ENCODE data around the gene SGTA. TPM values are rescaled to one million over a fixed set of nuclear protein-coding genes. Genes with fewer than 3 reads are reported as not detected.
"Not testable (repeated sequence)": the region's sequence is repeated elsewhere in the genome, so short reads cannot be mapped to it uniquely, and the experiment has no call there.

The SGTA gene
- total RNA-seq, 1 donor from 2014 or later = 72.6 TPM

GRCh38 chr19:2714531-2715269, 68.4 kb downstream of the SGTA start:
- DNase-seq = no peak
- Histone ChIP-seq H3K9me3 (replicated peaks) (peaks cover 12% of the 10 kb centered on the region), H3K36me3 (peaks cover 5% of the 10 kb centered on the region), H3K27ac (replicated peaks) (no peak overlapping the region), H3K4me1 (peaks cover 11% of the 10 kb centered on the region), H3K27me3 (ENCODE audit: low read depth) (peaks cover 43% of the 10 kb centered on the region), H3K4me3 (no peak overlapping the region)
- intact Hi-C loops (cut with micrococcal nuclease) = no loop called here
- no peak for TF ChIP-seq CTCF (IDR thresholded peaks at IDR 0.05; ENCODE audit: borderline replicate concordance)

- intact Hi-C loops (cut with micrococcal nuclease) = not testable (repeated sequence)
Observed at GRCh38 chr19:2714102-2714501, 69.0 kb downstream of the SGTA start.

GRCh38 chr19:2713170-2713569, 69.9 kb downstream of the SGTA start:
- intact Hi-C loops (cut with micrococcal nuclease); H3K4me1 ChIP-seq; H3K4me3 ChIP-seq; H3K27ac ChIP-seq (replicated peaks); H3K36me3 ChIP-seq; DNase-seq: not testable (repeated sequence)
- H3K27me3 ChIP-seq (ENCODE audit: low read depth) = peaks cover 30% of the 10 kb centered on the region
- H3K9me3 ChIP-seq (replicated peaks) = peaks cover 12% of the 10 kb centered on the region

More at GRCh38 chr19:2714102-2714501, 69.0 kb downstream of the SGTA start:
- H3K4me1 ChIP-seq; H3K4me3 ChIP-seq; H3K36me3 ChIP-seq; H3K27ac ChIP-seq (replicated peaks); DNase-seq: not testable (repeated sequence)
- peaks cover 37% of the 10 kb centered on the region for H3K27me3 ChIP-seq (ENCODE audit: low read depth)
- H3K9me3 ChIP-seq (replicated peaks) = peaks cover 12% of the 10 kb centered on the region

GRCh38 chr19:2711875-2712205, 71.2 kb downstream of the SGTA start:
- DNase-seq = no peak
- Histone ChIP-seq H3K9me3 (replicated peaks) (peaks cover 12% of the 10 kb centered on the region), H3K36me3 (peaks cover 5% of the 10 kb centered on the region), H3K27me3 (ENCODE audit: low read depth) (peaks cover 31% of the 10 kb centered on the region), H3K4me1 (peaks cover 4% of the 10 kb centered on the region), H3K27ac (replicated peaks) (no peak overlapping the region), H3K4me3 (no peak overlapping the region)
- intact Hi-C loops (cut with micrococcal nuclease) = no loop called here
- TF ChIP-seq CTCF (IDR thresholded peaks at IDR 0.05; ENCODE audit: borderline replicate concordance) = no peak

GRCh38 chr19:2711172-2711874, 71.8 kb downstream of the SGTA start:
- H3K9me3 ChIP-seq (replicated peaks) = peaks cover 12% of the 10 kb centered on the region
- no peak overlapping the region for H3K27ac ChIP-seq (replicated peaks)
- H3K4me1 ChIP-seq = peaks cover 4% of the 10 kb centered on the region
- DNase-seq = no peak
- peaks cover 5% of the 10 kb centered on the region for H3K36me3 ChIP-seq
- peaks cover 31% of the 10 kb centered on the region for H3K27me3 ChIP-seq (ENCODE audit: low read depth)
- intact Hi-C loops (cut with micrococcal nuclease) = no loop called here
- no peak overlapping the region for H3K4me3 ChIP-seq
- no peak for TF ChIP-seq CTCF (IDR thresholded peaks at IDR 0.05; ENCODE audit: borderline replicate concordance)

- Histone ChIP-seq H3K36me3 (no peaks in the 10 kb centered on the region), H3K4me3 (no peak overlapping the region), H3K27me3 (ENCODE audit: low read depth) (peaks cover 37% of the 10 kb centered on the region), H3K4me1 (peaks cover 5% of the 10 kb centered on the region), H3K27ac (replicated peaks) (no peak overlapping the region), H3K9me3 (replicated peaks) (no peaks in the 10 kb centered on the region)
- no peak for DNase-seq
- TF ChIP-seq CTCF (IDR thresholded peaks at IDR 0.05; ENCODE audit: borderline replicate concordance) = no peak
- intact Hi-C loops (cut with micrococcal nuclease) = no loop called here
Observed at GRCh38 chr19:2706251-2706650, 76.8 kb downstream of the SGTA start.

Other genes with a start within 250 kb of the SGTA start
- 46.6 TPM for gene GNG7, start 80.6 kb downstream of the SGTA start, total RNA-seq
- gene DIRAS1, start 61.9 kb downstream of the SGTA start, total RNA-seq = 195 TPM
- 22.6 TPM for gene SLC39A3, start 43.3 kb downstream of the SGTA start, total RNA-seq
- gene THOP1, start 2.2 kb upstream of the SGTA start, total RNA-seq = 60.9 TPM
- 4.2 TPM for gene ZNF554, start 36.6 kb upstream of the SGTA start, total RNA-seq
- gene ZNF555, start 58.2 kb upstream of the SGTA start, total RNA-seq = 8.9 TPM
- not detected for gene ZNF556, start 84.1 kb upstream of the SGTA start, total RNA-seq
- 3.2 TPM for gene ZNF57, start 117.7 kb upstream of the SGTA start, total RNA-seq
- gene ZNF77, start 161.7 kb upstream of the SGTA start, total RNA-seq = 1.6 TPM
- 1.3 TPM for gene TLE6, start 194.3 kb upstream of the SGTA start, total RNA-seq
- gene TLE2, start 246.0 kb upstream of the SGTA start, total RNA-seq = 53.2 TPM

Data from left ventricle myocardium inferior (tissue), 1 donor.